Keratinocyte (primary cell): ENCODE results near the gene BORCS6.

Experiments used
- CTCF ChIP-seq, 3 experiments: IDR thresholded peaks in 1 of 3; conservative IDR thresholded peaks in 1 of 3; optimal IDR thresholded peaks in 1 of 3; 2 replicates in 2 of 3; 3 replicates in 1 of 3; pipeline versions ENCODE3 to v1.5.1; 2011; ENCODE audit warnings: low read length in 3 of 3, mild to moderate bottlenecking in 3 of 3, moderate library complexity in 2 of 3, control low read depth in 1 of 3, inconsistent platforms in 1 of 3; ENCODE audit not compliant: insufficient read depth in 2 of 3; ENCODE audit errors: extremely low read depth in 1 of 3
- EZH2 ChIP-seq: IDR thresholded peaks from one replicate; pipeline ENCODE4 v1.6.1; 2012; ENCODE audit warnings: inconsistent platforms, mild to moderate bottlenecking, low read length, moderate library complexity

DNA sequence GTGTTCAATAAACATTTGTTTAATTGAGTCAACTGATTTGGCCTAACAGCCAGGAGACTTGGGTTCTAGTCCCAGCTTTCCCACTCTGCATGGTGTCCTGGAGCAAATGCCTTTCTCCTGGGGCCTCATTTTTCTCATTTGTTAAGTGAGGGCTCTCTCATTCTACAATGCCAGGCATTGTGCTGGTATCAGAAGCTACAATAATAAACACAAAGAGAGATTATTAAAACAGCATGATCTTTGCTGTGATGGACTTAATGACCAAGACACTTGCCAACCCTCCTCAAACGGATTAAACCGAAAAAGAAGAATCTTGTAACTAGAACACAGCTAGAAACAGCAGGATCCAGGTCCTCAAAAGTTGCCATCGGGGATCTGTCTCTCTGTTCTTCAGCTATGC, 22.5 kb downstream of the BORCS6 start:
- TF ChIP-seq EZH2 (no peak), CTCF (optimal IDR thresholded peaks at IDR 0.05 in 1 of 3, IDR thresholded peaks at IDR 0.05 in 1 of 3, conservative IDR thresholded peaks at IDR 0.05 in 1 of 3; ENCODE audit: extremely low read depth in 1 of 3, insufficient read depth in 2 of 3, low read length in 3 of 3) (no peak)
